Mesendoderm (in vitro differentiated cells): ENCODE results near the gene BSG.
A peak's percentile ranks its signal among the peaks of the same experiment; 100 is the strongest.
"Not testable (repeated sequence)": the region's sequence is repeated elsewhere in the genome, so short reads cannot be mapped to it uniquely, and the experiment has no call there.

Experiments
- DNase-seq: peaks from one replicate; pipeline ENCODE4 v3.0.0; 2013
- H2AK5ac ChIP-seq: 2 replicates; pipeline ENCODE4 v1.6.1; 2013; ENCODE audit warnings: low read length, inconsistent platforms
- H2BK120ac ChIP-seq: 2 replicates; pipeline ENCODE4 v1.6.1; 2013; ENCODE audit warnings: low read depth, mild to moderate bottlenecking, low read length, moderate library complexity, mixed read lengths
- H2BK15ac ChIP-seq: replicated peaks from 2 replicates; pipeline ENCODE4 v1.6.1; 2013; ENCODE audit warnings: low read depth, mild to moderate bottlenecking, moderate library complexity
- H2BK5ac ChIP-seq: 2 replicates; pipeline ENCODE4 v1.6.1; 2013; ENCODE audit warnings: low read length, inconsistent platforms
- H3K18ac ChIP-seq: 2 replicates; pipeline ENCODE4 v1.6.1; 2013; ENCODE audit warnings: mild to moderate bottlenecking, low read length, mixed read lengths
- H3K23ac ChIP-seq: one replicate; pipeline ENCODE4 v1.6.1; 2013; ENCODE audit warnings: low read length
- H3K27ac ChIP-seq: 2 replicates; pipeline ENCODE4 v1.5.1; 2013; ENCODE audit warnings: low read depth, mild to moderate bottlenecking, inconsistent platforms, low read length, moderate library complexity
- H3K27me3 ChIP-seq: 2 replicates; pipeline ENCODE4 v1.6.1; 2013; ENCODE audit warnings: low read length, control low read depth, mild to moderate bottlenecking, inconsistent platforms; ENCODE audit not compliant: insufficient read depth, poor library complexity
- H3K36me3 ChIP-seq: 2 replicates; pipeline ENCODE4 v1.6.1; 2013; ENCODE audit warnings: low read length, inconsistent platforms; ENCODE audit not compliant: control insufficient read depth, insufficient read depth
- H3K4ac ChIP-seq: one replicate; pipeline ENCODE4 v1.6.1; 2013; ENCODE audit warnings: low read depth, mild to moderate bottlenecking, low read length, moderate library complexity
- H3K4me1 ChIP-seq: 2 replicates; pipeline ENCODE4 v1.6.1; 2013; ENCODE audit warnings: low read depth, low read length, inconsistent platforms; ENCODE audit not compliant: control insufficient read depth
- H3K4me2 ChIP-seq: 2 replicates; pipeline ENCODE4 v1.6.1; 2013; ENCODE audit warnings: low read length
- H3K4me3 ChIP-seq: 2 replicates; pipeline ENCODE4 v1.5.1; 2013; ENCODE audit warnings: mild to moderate bottlenecking, low read length
- H3K56ac ChIP-seq: one replicate; pipeline ENCODE4 v1.6.1; 2013; ENCODE audit warnings: low read length
- H3K79me1 ChIP-seq: 2 replicates; pipeline ENCODE4 v1.6.1; 2013; ENCODE audit warnings: low read length, inconsistent platforms
- H3K79me2 ChIP-seq: 2 replicates; pipeline ENCODE4 v1.6.1; 2013; ENCODE audit warnings: mild to moderate bottlenecking, low read length; ENCODE audit not compliant: control insufficient read depth, insufficient read depth
- H3K9ac ChIP-seq: 2 replicates; pipeline ENCODE4 v1.6.1; 2013; ENCODE audit warnings: low read length, inconsistent platforms
- H4K5ac ChIP-seq: one replicate; pipeline ENCODE4 v1.6.1; 2013; ENCODE audit warnings: low read length
- H4K8ac ChIP-seq: one replicate; pipeline ENCODE4 v1.6.1; 2013; ENCODE audit warnings: low read depth, mild to moderate bottlenecking, control low read depth, low read length, moderate library complexity
- WGBS: extraction: QIAGEN DNeasy Blood & Tissue Kit; methylation state at CpG from one replicate; pipeline ENCODE4 v1.1.7; 2013; ENCODE audit warnings: low lambda C conversion rate, missing lambda C conversion rate; ENCODE audit not compliant: insufficient coverage; ENCODE audit errors: extremely low coverage; 5-methylcytosine and 5-hydroxymethylcytosine counted together

Gene BSG

GRCh38 chr19:583198-583967, 11.0 kb downstream of the BSG start:
- Histone ChIP-seq H3K4ac (no peak overlapping the region), H4K8ac (no peak overlapping the region), H3K4me2 (no peak overlapping the region), H3K23ac (no peak overlapping the region), H4K5ac (no peak overlapping the region), H2AK5ac (no peak overlapping the region), H3K79me2 (peaks cover 15% of the 10 kb centered on the region), H3K4me1 (no peaks in the 10 kb centered on the region), H3K56ac (no peak overlapping the region), H2BK5ac (no peak overlapping the region), H3K36me3 (no peaks in the 10 kb centered on the region), H3K79me1 (peaks cover 2% of the 10 kb centered on the region), H3K18ac (no peak overlapping the region), H3K27ac (peak overlapping the region; percentile 1), H3K9ac (no peak overlapping the region), H3K4me3 (no peak overlapping the region), H3K27me3 (no peaks in the 10 kb centered on the region), H2BK15ac (no peak overlapping the region), H2BK120ac (no peak overlapping the region)
- no peak for DNase-seq
- no CpG with 5 or more reads among the region's 27 CpGs for WGBS

GRCh38 chr19:583968-584239, 11.5 kb downstream of the BSG start:
- Histone ChIP-seq H4K8ac (no peak overlapping the region), H2BK120ac (no peak overlapping the region), H3K4me2 (no peak overlapping the region), H2AK5ac (no peak overlapping the region), H3K56ac (no peak overlapping the region), H3K27me3 (peaks cover under 1% of the 10 kb centered on the region), H3K27ac (peak overlapping the region; percentile 1), H3K18ac (no peak overlapping the region), H3K79me2 (peaks cover 13% of the 10 kb centered on the region), H3K4me1 (no peaks in the 10 kb centered on the region), H2BK5ac (no peak overlapping the region), H2BK15ac (no peak overlapping the region), H3K79me1 (peaks cover 2% of the 10 kb centered on the region), H3K9ac (no peak overlapping the region), H4K5ac (no peak overlapping the region), H3K4ac (no peak overlapping the region), H3K36me3 (no peaks in the 10 kb centered on the region), H3K23ac (no peak overlapping the region), H3K4me3 (no peak overlapping the region)
- WGBS: no CpG with 5 or more reads among the region's 5 CpGs
- no peak for DNase-seq

- Histone ChIP-seq H3K18ac (no peak overlapping the region), H3K4me3 (no peak overlapping the region), H3K79me1 (peaks cover under 1% of the 10 kb centered on the region), H3K9ac (no peak overlapping the region), H3K56ac (no peak overlapping the region), H4K8ac (no peak overlapping the region), H2BK5ac (no peak overlapping the region), H3K4me2 (no peak overlapping the region), H3K36me3 (no peaks in the 10 kb centered on the region), H3K79me2 (peaks cover 8% of the 10 kb centered on the region), H3K27me3 (peaks cover 5% of the 10 kb centered on the region), H4K5ac (no peak overlapping the region), H3K23ac (no peak overlapping the region), H2AK5ac (no peak overlapping the region), H2BK15ac (no peak overlapping the region), H3K4ac (no peak overlapping the region), H3K4me1 (no peaks in the 10 kb centered on the region), H2BK120ac (no peak overlapping the region), H3K27ac (no peak overlapping the region)
- DNase-seq: peak; percentile 68
- no CpG with 5 or more reads among the region's 38 CpGs for WGBS
Measured at GRCh38 chr19:584240-585001, 12.0 kb downstream of the BSG start.

GRCh38 chr19:585146-585545, 12.8 kb downstream of the BSG start:
- not testable (repeated sequence) for H3K27me3 ChIP-seq, H3K79me2 ChIP-seq, H4K8ac ChIP-seq, H3K4me3 ChIP-seq, H3K4me1 ChIP-seq, H3K4ac ChIP-seq, H2BK120ac ChIP-seq, H3K79me1 ChIP-seq, H3K9ac ChIP-seq, H2BK15ac ChIP-seq, DNase-seq, H3K56ac ChIP-seq, H3K27ac ChIP-seq, H3K4me2 ChIP-seq, H2BK5ac ChIP-seq, H3K23ac ChIP-seq, H4K5ac ChIP-seq, H3K36me3 ChIP-seq, H3K18ac ChIP-seq, H2AK5ac ChIP-seq
- WGBS: no CpG with 5 or more reads among the region's 34 CpGs

- no peak for DNase-seq
- Histone ChIP-seq H3K4me1 (no peaks in the 10 kb centered on the region), H2BK120ac (no peak overlapping the region), H3K4me3 (no peak overlapping the region), H3K56ac (no peak overlapping the region), H3K4me2 (no peak overlapping the region), H2BK5ac (no peak overlapping the region), H3K9ac (no peak overlapping the region), H2BK15ac (no peak overlapping the region), H3K27me3 (peaks cover 8% of the 10 kb centered on the region), H2AK5ac (no peak overlapping the region), H4K5ac (no peak overlapping the region), H3K79me2 (no peaks in the 10 kb centered on the region), H3K79me1 (no peaks in the 10 kb centered on the region), H3K18ac (no peak overlapping the region), H4K8ac (no peak overlapping the region), H3K36me3 (no peaks in the 10 kb centered on the region), H3K4ac (no peak overlapping the region), H3K23ac (no peak overlapping the region), H3K27ac (no peak overlapping the region)
- no CpG with 5 or more reads among the region's 10 CpGs for WGBS
Measured at GRCh38 chr19:585551-586110, 13.2 kb downstream of the BSG start.
